ENCODE results near the gene PEX11G.

DNA sequence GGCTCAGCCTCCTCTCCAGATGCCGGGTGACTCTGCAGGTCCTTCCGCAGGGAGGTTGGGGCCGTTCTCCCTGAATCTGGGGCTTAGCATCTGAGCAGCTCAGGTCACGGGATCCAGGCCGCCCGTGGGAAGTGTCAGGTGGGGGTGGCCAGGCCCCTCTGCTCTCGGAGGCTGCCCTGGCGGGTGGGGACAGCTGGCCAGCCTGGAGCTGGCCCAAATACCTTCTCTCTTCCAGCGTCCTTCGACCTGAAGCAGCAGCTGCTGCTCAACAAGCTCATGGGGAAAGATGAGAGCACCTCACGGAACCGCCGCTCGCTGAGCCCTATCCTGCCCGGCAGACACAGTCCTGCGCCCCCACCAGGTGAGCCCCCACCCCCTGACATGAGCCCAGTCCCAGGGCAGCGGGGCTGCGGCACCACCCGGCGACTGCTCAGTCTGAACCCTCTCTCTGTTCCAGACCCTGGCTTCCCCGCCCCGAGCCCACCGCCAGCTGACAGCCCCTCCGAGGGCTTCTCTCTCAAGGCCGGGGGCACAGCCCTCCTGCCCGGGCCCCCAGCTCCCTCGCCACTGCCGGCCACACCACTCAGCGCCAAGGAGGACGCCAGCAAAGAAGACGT is 19.1 kb downstream of the PEX11G start:
- TF ChIP-seq CTCF (IDR thresholded peaks at IDR 0.05; ENCODE audit: low read depth, low read length) (no peak), POLR2A (IDR thresholded peaks at IDR 0.05; ENCODE audit: extremely low read depth, insufficient read length) (no peak)
